IPS DF 4.7 (cell line): ENCODE measurements around the gene TRABD2A.
"Not testable (repeated sequence)": the region's sequence is repeated elsewhere in the genome, so short reads cannot be mapped to it uniquely, and the experiment has no call there.

Experiments
- DNase-seq: peaks from one replicate; pipeline ENCODE4 v3.0.0-alpha.2; 2013; ENCODE audit warnings: low spot score; ENCODE audit errors: extremely low read depth

Gene TRABD2A

DNA sequence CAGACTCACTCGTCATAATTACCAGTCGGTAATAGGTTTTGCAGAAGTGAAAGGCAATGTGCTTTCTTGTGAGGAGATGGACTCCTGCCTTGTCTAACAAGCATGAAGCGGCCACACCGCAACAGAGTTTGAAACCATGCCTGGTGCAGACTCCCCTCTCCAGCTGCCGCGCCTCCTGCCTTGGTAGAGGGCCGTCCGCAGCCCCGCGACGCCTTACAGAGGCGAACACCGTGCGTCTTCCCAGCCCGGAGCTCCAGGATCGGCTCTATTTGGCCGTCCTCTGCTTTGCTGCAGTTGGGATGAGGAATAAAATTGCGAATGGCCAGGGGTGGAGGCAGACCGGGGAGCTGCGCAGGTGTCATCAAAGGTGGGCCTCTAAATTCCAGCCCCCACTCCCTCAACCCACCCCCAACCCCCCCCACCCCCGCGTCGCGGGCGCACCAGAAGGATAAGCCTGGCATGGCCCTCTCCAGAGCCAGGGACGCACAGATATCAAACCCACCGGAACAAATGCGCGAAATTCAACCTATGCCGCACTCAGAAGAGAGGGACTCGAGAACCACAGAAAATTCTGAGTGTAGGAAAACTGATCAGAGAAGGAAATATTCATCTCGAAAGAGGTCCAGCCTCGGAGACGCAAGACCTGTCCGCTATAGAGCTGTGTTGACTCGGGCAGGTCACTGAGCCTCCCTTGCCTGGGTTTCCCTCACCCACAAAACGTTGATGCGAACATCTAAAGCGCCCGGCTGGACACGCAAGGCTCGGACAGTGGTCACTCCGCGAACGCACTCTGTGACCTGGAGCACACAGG is 1.1 kb downstream of the TRABD2A start:
- no peak for DNase-seq

DNA sequence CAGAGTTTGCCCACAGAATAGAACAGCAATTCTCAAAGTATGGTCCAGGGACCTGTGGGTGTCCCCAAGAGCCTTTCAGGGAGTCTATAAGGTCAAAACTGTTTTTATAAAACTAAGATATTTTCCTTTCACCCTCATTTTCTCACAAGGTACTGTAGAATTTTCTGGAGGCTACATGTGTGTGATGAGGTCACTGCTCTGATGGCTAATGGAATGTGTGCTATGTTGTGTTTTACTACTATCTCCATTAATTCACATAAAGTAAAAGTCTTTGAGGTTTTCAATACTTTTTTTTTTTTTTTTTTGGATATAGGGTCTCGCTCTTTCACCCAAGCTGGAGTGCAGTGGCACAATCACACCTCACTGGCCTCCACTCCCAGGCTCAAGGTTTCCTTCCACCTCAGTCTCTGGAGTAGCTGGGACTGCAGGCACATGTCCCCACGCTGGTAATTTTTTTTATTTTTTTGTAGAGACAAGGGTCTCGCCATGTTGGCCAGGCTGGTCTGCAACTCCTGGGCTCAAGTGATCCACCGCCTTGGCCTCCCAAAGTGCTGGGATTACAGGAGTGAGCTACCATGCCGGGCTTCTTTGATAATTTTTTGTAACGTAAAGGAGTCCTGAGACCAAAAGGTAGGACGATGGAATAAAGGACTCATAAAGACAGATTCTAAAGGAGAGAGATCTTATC is 1.8 kb downstream of the TRABD2A start:
- no peak for DNase-seq

DNA sequence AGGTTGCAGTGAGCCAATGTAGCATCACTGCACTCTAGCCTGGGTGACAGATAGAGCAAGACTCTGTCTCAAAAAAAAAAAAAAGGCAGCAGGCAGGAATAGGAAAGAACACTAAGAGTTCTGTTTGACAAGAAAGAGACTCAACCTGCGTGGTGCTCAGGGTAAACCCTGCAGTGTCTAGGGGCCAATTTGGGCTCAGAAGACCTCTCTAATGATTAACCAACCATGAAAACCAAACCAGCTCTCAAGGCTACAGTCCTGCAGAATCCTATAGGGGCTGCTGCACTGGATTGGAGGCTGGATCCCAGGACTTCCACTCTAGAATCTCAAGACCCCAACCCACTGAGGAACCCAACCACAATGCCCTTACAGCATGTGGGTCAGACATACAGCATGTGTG is 2.4 kb downstream of the TRABD2A start:
- DNase-seq = no peak

DNA sequence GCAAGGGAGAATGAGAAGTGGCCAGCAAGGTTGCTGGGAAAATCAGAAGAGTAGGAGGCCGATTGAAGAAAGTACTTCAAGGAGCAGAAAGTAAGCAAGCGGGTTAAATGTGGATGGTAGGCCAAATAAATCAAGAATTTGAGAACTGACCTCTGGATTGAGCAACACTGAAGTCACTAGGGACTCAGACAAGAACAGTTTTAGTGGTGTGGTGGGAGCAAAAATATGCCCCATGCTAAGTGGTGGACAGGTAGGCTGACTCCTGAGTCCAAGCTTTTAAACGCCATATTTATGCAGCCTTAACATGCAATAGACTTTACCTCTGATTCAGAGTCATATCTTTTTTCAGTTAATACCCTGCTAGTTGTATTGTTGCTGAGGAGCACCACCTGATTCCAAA is 4.5 kb downstream of the TRABD2A start:
- DNase-seq = no peak

DNA sequence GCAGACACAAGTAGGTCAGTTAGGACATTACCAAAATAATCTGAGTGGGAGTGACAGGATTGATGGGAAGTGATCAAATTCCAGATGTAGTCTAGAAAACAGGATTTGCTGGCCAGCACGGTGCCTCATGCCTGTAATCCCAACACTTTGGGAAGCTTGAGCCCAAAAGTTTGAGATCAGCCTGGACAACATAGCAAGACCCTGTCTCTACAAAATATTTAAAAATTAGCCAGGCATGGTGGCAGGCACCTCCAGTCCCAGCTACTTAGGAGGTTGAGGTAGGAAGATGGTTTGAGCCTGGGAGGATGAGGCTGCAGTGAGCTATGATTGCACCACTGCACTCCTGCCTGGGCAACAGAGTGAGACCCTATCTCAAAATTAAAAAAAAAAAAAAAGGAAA is 5.3 kb downstream of the TRABD2A start:
- not testable (repeated sequence) for DNase-seq

DNA sequence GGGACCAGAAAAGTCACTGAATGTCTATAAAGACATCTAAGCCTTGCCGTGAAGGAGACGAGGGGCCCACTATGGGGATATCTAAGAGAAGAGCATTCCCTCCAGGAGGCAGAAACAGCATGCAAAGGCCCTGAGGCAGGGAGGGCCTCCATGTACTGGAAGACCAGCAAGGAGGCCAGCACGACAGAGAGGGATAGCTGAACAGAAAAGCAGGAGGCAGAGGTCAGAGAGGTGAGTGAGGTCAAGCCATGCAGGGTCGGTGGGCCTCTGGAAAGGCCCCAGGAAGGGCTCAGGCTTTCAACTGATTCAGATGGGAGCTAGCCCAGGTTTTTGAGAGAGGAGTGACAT is 5.7 kb downstream of the TRABD2A start:
- DNase-seq = no peak

DNA sequence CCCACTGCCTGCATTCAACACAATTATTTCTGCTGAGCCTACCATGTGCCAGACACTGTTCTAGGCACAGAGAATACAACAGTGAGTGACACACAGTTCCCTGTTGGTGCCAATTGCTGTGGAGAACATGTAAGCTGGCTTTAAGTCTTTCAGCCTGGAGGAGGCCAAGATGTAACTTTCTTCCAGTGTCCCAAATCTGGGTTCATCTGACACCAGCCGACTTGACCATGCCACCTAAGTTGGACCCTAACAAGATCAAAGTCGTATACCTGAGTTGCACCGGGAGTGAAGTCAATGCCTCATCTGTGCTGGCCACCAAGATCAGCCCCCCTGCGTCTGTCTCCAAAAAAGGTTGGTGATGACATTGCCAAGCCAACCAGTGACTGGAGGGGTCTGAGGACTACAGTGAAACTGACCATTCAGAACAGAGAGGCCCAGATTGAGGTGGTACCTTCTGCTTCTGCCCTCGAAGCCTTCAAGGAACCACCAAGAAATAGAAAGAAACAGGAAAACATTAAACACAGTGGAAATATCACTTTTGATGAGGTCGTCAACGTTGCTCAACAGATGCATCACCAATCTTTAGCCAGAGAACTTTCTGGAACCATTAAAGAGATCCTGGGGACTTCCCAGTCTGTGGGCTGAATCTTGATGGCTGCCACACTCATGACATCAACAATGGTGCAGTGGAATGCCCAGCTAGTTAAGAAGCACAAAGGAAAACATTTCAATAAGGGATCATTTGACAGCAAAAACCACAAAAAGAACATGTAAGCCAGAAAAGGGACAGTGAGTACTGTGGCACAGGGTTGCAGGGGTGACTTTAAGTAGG is 6.3 kb downstream of the TRABD2A start:
- no peak for DNase-seq

DNA sequence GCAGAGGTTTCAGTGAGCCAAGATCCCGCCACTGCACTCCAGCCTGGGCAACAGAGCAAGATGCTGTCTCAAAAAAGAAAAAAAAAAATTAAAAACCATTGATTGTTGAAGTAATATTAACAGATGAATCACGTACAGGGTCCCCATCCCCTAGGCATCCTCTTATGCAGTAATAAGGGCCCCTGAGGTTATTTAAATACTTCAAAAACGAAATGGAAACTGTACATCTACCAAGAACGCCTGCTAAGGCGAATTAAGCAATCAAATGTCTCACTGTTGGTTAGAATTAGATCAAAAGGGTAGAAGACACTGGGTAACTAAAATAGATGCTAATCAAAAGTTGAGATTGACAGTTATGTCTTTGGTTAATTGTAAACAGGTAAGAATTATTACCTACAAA is 7.5 kb downstream of the TRABD2A start:
- no peak for DNase-seq

DNA sequence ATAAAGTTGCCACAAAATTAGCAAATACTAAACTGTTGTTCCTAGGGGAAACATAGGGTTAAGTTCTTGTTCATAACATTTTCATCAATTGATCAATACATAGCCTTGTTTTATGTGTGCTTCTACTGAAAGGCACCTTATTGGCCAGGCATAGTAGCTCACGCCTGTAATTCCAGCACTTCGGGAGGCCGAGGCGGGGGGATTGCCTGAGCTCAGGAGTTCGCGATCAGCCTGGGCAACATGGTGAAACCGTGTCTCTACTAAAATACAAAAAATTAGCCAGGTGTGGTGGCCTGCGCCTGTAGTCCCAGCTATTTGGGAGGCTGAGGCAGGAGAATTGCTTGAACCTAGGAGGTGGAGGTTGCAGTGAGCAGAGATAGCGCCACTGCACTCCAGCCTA is 8.2 kb downstream of the TRABD2A start:
- DNase-seq = not testable (repeated sequence)

DNA sequence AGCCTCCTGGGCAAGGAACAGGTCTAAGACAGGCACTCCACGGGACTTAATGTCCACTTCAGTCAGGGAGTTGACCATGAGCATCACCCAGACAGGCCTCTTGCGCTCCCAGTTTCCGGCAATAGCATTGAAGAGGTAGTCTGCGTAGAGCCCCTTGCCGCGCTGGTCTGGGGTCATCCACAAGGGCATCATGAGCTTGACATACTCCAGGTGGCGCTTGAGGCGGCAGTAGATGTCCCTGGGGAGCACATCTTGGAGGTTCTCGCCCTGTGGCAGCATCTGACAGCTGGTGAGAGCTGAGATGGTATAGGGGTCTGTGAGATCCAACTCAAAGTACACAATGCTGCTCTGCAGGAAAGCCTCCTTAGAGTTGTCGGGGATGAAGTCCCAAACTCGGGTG is 10.6 kb downstream of the TRABD2A start:
- DNase-seq = no peak

DNA sequence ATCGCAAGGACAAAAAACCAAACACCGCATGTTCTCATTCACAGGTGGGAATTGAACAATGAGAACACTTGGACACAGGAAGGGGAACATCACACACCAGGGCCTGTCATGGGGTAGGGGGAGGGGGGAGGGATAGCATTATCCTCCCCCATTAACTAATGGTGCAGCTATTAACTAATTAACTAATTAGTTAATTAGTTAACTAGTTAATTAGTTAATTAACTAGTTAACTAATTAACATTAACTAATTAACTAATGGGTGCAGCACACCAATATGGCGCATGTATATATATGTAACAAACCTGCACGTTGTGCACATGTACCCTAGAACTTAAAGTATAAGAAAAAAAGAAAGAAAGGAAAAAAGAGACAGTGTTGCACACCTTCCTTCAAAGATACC is 12.6 kb downstream of the TRABD2A start:
- not testable (repeated sequence) for DNase-seq

DNA sequence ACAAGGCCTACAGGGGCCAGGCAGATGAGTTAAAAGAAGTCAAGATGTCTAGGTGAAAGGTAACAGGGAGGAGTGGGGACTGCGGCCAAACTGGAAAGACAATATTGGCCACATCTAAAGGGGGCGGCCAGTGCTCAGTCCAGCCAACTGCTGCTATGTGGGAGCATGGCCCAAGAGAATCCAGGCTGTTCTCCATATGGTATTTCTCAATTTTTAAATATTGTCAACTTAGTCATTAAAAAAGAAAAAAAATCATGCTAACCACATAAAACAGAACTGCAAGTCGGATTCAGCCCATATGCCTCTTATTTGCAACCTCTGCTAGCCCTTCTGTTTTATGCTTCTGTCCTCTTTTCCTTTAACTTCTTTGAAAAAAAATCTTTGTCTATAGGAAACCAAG is 14.8 kb downstream of the TRABD2A start:
- no peak for DNase-seq

DNA sequence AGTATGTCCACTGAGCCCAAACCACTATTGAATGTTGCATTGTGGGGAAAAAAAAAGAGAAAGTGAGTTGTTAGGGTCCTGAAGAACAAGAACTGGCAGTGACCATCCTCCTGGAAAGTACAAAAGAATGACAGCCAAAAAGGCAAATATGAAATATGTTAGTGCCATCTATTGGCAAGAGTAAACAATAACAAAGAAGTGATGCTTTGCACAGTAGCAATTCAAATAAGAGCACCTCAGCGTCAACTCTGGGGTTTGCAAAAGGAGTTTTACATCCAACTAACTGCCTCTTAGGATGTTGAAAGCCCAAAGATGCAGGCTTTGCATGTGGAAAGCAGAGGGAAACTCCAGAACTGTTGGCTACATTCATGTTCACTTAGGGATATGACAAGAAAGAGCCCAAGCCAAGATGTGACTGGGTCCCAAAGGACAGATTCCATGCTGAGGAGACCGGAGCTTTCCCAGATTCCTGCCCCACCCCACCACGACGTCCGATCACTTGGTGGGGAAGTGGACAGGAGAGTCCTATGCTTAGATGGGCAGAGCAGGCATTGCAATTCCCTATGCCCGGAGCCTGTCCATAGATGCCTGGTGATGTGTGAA is 15.6 kb downstream of the TRABD2A start:
- DNase-seq = no peak

DNA sequence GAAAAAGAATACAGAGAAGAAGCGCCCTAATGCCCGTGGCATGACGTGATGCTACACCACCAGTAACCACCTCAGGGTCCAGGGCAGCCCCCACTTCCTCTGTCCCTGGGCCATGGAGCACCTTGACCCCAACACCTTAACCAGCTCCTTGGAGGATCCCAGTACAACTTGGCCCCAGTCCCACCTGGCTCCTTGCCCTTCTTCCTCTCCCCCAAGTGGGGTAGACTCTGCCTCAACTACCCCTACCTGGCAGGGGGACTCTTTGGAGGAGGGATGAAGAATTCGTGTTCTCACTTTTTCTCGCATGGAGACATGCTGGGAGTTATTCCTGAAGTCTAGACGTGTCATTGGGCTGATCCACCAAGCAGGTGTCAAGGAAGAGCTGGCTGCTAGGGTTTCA is 18.9 kb downstream of the TRABD2A start:
- no peak for DNase-seq

DNA sequence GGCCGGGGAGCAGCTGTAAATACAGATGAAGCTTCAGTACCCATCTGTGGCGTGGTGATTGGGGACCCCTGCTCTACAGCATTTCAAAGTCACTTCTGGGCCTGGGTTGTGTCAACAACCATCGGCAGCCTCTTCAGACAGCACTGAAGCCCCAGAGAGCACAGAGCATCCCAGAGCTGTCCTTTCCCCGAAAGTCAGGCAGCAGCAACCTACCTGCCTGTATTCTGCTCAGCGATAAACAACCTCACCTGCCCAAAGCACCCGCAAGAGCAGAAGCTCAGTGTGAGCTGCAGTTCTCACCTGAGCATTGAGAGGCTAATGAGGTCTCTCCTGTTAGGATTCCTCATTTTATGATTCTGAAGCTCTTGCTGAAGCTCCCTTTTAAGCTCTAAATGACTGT is 19.3 kb downstream of the TRABD2A start:
- DNase-seq = no peak

DNA sequence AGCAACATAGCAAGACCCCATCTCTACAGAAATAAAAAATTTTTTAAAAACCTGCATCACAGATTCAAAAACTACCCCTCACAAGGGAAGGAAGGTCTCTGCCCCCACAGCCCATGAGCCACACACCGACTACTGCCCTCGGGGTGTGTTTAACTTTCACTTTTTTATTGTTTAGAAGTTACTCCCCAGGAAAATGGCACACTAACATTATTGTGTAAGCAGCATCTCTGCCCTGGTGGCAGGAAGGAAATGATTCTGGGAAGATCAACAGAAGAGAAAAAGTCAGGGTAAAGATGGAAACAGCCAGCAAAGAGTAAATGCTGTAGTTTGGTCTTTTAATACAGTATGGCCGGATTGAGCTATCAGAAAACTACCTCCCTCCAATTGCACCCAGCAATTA is 21.9 kb downstream of the TRABD2A start:
- DNase-seq = no peak

DNA sequence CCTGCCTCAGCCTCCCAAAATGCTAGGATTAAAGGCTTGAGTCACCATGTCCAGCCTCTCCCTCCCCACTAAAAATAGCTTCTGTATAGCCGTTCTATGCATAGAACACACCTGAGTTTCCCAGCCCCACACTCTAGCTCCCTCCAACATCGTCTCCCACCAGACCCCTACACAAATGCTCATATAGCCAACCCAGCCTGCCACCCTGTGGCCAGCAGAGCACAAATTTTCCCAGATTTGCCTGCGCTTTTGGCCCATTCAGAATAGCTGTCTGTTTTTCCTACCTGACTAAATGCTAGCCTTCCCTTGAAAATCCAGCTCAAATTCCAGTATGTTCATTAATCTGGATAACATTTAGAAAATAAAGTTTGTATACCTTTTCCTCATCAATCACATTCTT is 22.8 kb downstream of the TRABD2A start:
- no peak for DNase-seq

DNA sequence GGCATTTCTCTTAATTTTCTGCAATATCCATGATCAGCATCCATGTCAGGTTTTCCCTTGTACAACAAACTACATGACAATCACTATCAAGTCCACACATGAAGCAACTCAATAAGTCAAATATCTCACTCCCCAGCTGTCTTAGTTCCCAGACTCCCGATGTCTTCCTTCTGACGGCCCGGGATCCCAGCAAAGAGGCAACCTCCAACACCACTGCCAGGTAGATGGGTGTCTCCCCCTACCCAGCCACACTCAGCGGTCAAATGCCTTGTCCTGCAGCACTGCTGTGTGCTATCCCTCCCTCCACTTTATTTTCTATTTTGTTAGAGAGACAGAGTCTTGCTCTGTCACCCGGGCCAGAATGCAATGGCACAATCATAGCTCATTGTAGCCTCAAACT is 23.3 kb downstream of the TRABD2A start:
- no peak for DNase-seq

DNA sequence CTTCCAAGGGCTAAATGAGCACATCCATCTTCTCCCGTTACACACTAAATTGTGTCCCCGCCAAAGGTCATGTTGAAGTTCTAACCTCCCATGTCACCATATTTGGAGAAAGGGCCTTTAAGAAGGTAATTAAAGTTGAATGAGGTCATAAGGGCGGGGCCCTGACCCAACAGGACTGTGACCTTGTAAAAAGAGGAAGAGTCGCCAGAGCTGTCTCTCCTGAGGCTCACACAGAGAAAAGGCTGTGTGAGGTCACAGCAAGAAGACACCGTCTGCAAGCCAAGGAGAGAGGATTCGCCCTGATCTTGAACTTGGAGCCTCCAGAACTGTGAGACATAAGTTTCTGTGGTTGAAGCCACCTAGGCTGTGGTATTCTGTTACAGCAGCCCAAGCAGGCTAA is 24.1 kb downstream of the TRABD2A start:
- no peak for DNase-seq

DNA sequence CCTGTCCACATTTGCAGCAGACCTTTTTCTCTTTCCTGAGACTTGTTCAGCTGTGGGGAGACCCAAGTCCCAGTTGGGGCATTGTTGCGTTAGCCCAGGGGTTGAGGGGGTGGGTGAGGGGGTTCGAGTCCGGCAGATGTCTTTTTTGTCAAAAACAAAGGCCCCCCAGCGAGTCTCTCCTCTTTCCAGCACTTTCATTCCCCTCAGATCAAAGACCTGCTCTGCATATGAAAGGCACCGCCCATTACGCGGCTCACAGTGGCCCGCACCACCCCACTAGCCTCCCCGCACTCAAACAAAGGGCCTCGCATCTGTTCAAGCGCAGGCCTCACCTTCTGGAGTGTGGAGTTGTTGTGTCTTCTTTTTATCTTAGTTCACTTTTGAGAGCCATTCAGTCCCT is 25.2 kb downstream of the TRABD2A start:
- DNase-seq = peak; percentile 46

DNA sequence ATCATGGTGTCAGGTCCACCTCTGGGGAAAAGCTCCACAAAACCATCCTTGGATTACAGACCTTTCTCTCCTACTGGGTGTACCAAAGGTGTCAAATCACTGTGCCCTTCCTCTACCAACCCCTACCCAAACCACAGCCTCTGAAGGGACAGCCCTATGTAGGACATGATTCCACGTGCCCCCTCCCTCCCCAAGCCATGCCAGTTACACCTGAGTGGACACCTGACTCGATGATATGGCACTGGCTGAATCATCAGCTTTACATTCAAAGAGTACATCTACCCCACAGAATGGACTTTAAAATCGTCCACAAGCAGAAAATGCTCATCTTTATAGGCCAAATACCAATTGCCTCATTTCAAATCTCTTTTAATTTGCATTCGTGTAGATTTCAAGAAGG is 26.0 kb downstream of the TRABD2A start:
- DNase-seq = no peak

DNA sequence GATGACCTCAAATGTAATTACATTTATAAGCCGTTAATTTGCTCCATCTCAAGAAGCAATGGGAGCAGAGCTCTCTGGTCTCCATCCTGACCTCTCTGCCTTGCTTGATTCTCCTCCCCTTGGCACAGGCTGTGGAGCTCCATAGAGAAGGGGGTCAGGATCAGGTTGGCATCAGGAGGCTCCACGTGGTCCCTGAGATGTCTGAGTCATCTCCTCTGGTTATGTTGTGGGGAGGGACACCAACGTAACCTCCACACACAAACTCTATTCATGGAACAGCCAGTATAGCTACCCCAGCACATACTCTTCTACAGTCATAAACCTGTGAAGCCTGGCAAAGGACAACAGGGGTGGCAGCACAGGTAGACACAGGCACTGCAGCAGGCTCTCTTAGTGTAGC is 29.0 kb downstream of the TRABD2A start:
- DNase-seq = no peak
